Endodermal cell (in vitro differentiated cells): ENCODE results near the gene KISS1. TPM values are rescaled to one million over a fixed set of nuclear protein-coding genes. Genes with fewer than 3 reads are reported as not detected.

Source experiments
- DNase-seq: peaks from one replicate; pipeline ENCODE4 v3.0.0-alpha.2; 2017
- H3K27ac ChIP-seq: 2 replicates; pipeline ENCODE4 v1.5.1; 2013; ENCODE audit warnings: mild to moderate bottlenecking, low read depth, low read length, moderate library complexity
- H3K27me3 ChIP-seq: 2 replicates; pipeline ENCODE4 v1.6.1; 2013; ENCODE audit warnings: mild to moderate bottlenecking, low read length, moderate library complexity; ENCODE audit not compliant: insufficient read depth, control insufficient read depth, poor library complexity, severe bottlenecking
- H3K36me3 ChIP-seq: 2 replicates; pipeline ENCODE4 v1.7.0; 2013; ENCODE audit warnings: mild to moderate bottlenecking, low read length, moderate library complexity; ENCODE audit not compliant: control insufficient read depth, insufficient read depth
- H3K4me1 ChIP-seq: one replicate; pipeline ENCODE4 v1.7.0; 2013; ENCODE audit warnings: low read length; ENCODE audit not compliant: control insufficient read depth, insufficient read depth
- H3K4me3 ChIP-seq: 2 replicates; pipeline ENCODE4 v1.5.1; 2013; ENCODE audit warnings: mild to moderate bottlenecking, low read length, moderate library complexity
- H3K9ac ChIP-seq: 2 replicates; pipeline ENCODE4 v1.6.1; 2013; ENCODE audit warnings: mild to moderate bottlenecking, low read length, moderate library complexity; ENCODE audit not compliant: poor library complexity, severe bottlenecking; ENCODE audit errors: extremely low read depth
- H3K9me3 ChIP-seq: 2 replicates; pipeline ENCODE4 v1.6.1; 2013; ENCODE audit warnings: mild to moderate bottlenecking, low read length, moderate library complexity; ENCODE audit not compliant: control insufficient read depth
- H3K27ac Mint-ChIP-seq: 2 replicates; pipeline ENCODE4 v1.8.0; 2020; ENCODE audit warnings: mixed read lengths
- H3K27me3 Mint-ChIP-seq: 2 replicates; pipeline ENCODE4 v1.8.0; 2021; ENCODE audit warnings: mild to moderate bottlenecking, mixed read lengths; ENCODE audit not compliant: insufficient read depth
- H3K36me3 Mint-ChIP-seq: 2 replicates; pipeline ENCODE4 v1.8.0; 2020; ENCODE audit warnings: low read depth, mixed read lengths
- H3K4me1 Mint-ChIP-seq: 2 replicates; pipeline ENCODE4 v1.8.0; 2020; ENCODE audit warnings: mixed read lengths
- H3K4me3 Mint-ChIP-seq: 2 replicates; pipeline ENCODE4 v1.8.0; 2020; ENCODE audit warnings: mild to moderate bottlenecking, moderate library complexity, mixed read lengths
- H3K9me3 Mint-ChIP-seq: 2 replicates; pipeline ENCODE4 v1.8.0; 2020; ENCODE audit warnings: mild to moderate bottlenecking, mixed read lengths
- CTCF ChIP-seq: fragments of 200-600 bp; sonication (generic); conservative IDR thresholded peaks from 2 replicates; pipeline ENCODE4 v1.5.0; 2021; ENCODE audit warnings: antibody characterized with exemption, mild to moderate bottlenecking
- WGBS, 2 experiments: methylation state at CpG; one replicate each; pipeline versions ENCODE4 v1.1.5 to v1.1.7; 2013; ENCODE audit warnings: missing lambda C conversion rate in 2 of 2, mixed read lengths in 1 of 2; ENCODE audit not compliant: insufficient coverage in 1 of 2, insufficient read length in 1 of 2; 5-methylcytosine and 5-hydroxymethylcytosine counted together
- long read RNA-seq, 4 experiments: library from polyadenylated mRNA in 2 of 4; library from RNA in 1 of 4; library from capped mRNA in 1 of 4; stranded (forward) in 3 of 4; unstranded in 1 of 4; transcript quantifications; one replicate each; pipeline ENCODE4 v2.0.0, GENCODE V29; 2020 to 2021; ENCODE audit warnings: inconsistent platforms in 1 of 4
- polyA plus RNA-seq, 2 experiments: library from polyadenylated mRNA; stranded (reverse); fragments of 50-300 nt; gene quantifications; one replicate each; pipeline ENCODE4 v1.2.3, GENCODE V29; 2013
- total RNA-seq, 2 donors: library from RNA; stranded (reverse); fragmentation: NEBNext Ultra II Directional in 1 of 2; extraction: Animal tissue kit (Norgen Biotek cat#: 25700) in 1 of 2; gene quantifications; 2 replicates in 1 of 2; 3 replicates in 1 of 2; pipeline ENCODE4 v1.2.1, GENCODE V29; 2021

KISS1 gene
- not detected for total RNA-seq
- not detected for polyA plus RNA-seq (2013, experiment 1 of 2)
- polyA plus RNA-seq (2013, experiment 2 of 2), result not detected
- long read RNA-seq, experiment 1, result 0 reads
- long read RNA-seq, experiment 2, result 0 reads
- long read RNA-seq, experiment 3, result 0 reads
- long read RNA-seq, experiment 4, result 0 reads

GRCh38 chr1:204196068-204196795, at the start of gene KISS1:
Gene KISS1 (minus strand): TSS chr1:204196491. CDS start chr1:204192876, 3,615 bp downstream.
- no peak within 1 kb of the TSS for H3K27ac ChIP-seq
- H3K4me3 ChIP-seq, result no peak within 1 kb of the TSS
- no peak within 1 kb of the TSS for H3K9ac ChIP-seq
- H3K36me3 ChIP-seq, result no peaks in the 10 kb centered on the region
- Mint-ChIP-seq H3K9me3 (no peaks in the 10 kb centered on the region), H3K27ac (peak within 1 kb of the TSS; percentile 36), H3K36me3 (no peaks in the 10 kb centered on the region), H3K27me3 (peaks cover 30% of the 10 kb centered on the region), H3K4me1 (peaks cover 15% of the 10 kb centered on the region), H3K4me3 (no peak within 1 kb of the TSS)
- no peak for TF ChIP-seq CTCF
- peaks cover 15% of the 10 kb centered on the region for H3K27me3 ChIP-seq
- WGBS, 2 experiments, result 71 to 79% methylated on average over 9 to 18 of the region's 18 CpGs
- peak; percentile 62 for DNase-seq
- H3K4me1 ChIP-seq, result no peaks in the 10 kb centered on the region
- no peaks in the 10 kb centered on the region for H3K9me3 ChIP-seq

DNA sequence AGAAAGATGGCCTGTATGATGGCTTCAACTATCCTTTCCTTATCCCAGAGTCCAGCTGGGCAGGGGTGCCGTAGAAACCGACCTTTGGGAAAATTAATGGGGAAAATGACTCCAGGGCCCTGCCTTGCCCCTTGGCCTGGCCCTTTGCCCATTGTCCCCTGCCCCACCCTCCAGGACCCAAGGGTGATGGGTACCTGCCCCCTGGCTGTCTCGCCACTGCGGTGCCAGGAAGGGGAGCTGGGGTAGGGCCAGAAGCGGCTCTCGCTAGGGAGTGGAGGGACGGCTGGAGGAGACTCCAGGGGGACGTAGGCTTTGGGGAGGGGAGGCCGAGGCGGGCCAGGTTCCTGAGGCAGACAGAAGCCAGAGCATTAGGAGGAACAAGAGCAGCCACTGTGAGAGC, 46.6 kb upstream of the KISS1 start:
- no peaks in the 10 kb centered on the region for H3K4me1 Mint-ChIP-seq
- no peak for TF ChIP-seq CTCF
- Histone ChIP-seq H3K27ac (no peak overlapping the region), H3K36me3 (peaks cover 3% of the 10 kb centered on the region), H3K9ac (no peak overlapping the region), H3K4me1 (no peaks in the 10 kb centered on the region), H3K9me3 (no peaks in the 10 kb centered on the region), H3K27me3 (no peaks in the 10 kb centered on the region), H3K4me3 (no peak overlapping the region)
- peak; percentile 25 for DNase-seq
- H3K27ac Mint-ChIP-seq, result no peak overlapping the region
- no peaks in the 10 kb centered on the region for H3K27me3 Mint-ChIP-seq
- H3K36me3 Mint-ChIP-seq, result peaks cover 89% of the 10 kb centered on the region
- 94 to 97% methylated on average over 5 to 10 of the region's 10 CpGs for WGBS, 2 experiments
- no peak overlapping the region for H3K4me3 Mint-ChIP-seq
- H3K9me3 Mint-ChIP-seq, result no peaks in the 10 kb centered on the region

- H3K4me1 Mint-ChIP-seq, result no peaks in the 10 kb centered on the region
Measured at GRCh38 chr1:204241914-204242313, 45.6 kb upstream of the KISS1 start.

More at GRCh38 chr1:204241914-204242313, 45.6 kb upstream of the KISS1 start:
- Histone ChIP-seq H3K9me3 (no peaks in the 10 kb centered on the region), H3K4me1 (no peaks in the 10 kb centered on the region), H3K9ac (no peak overlapping the region), H3K27me3 (no peaks in the 10 kb centered on the region), H3K4me3 (no peak overlapping the region), H3K36me3 (peaks cover 3% of the 10 kb centered on the region), H3K27ac (no peak overlapping the region)
- 91 to 92% methylated on average over 3 to 5 of the region's 5 CpGs for WGBS, 2 experiments
- Mint-ChIP-seq H3K27ac (no peak overlapping the region), H3K4me3 (no peak overlapping the region), H3K36me3 (peaks cover 89% of the 10 kb centered on the region), H3K27me3 (no peaks in the 10 kb centered on the region), H3K9me3 (no peaks in the 10 kb centered on the region)
- no peak for TF ChIP-seq CTCF
- DNase-seq, result peak; percentile 19
